ENCODE data around the gene LSP1.

LSP1 gene

DNA sequence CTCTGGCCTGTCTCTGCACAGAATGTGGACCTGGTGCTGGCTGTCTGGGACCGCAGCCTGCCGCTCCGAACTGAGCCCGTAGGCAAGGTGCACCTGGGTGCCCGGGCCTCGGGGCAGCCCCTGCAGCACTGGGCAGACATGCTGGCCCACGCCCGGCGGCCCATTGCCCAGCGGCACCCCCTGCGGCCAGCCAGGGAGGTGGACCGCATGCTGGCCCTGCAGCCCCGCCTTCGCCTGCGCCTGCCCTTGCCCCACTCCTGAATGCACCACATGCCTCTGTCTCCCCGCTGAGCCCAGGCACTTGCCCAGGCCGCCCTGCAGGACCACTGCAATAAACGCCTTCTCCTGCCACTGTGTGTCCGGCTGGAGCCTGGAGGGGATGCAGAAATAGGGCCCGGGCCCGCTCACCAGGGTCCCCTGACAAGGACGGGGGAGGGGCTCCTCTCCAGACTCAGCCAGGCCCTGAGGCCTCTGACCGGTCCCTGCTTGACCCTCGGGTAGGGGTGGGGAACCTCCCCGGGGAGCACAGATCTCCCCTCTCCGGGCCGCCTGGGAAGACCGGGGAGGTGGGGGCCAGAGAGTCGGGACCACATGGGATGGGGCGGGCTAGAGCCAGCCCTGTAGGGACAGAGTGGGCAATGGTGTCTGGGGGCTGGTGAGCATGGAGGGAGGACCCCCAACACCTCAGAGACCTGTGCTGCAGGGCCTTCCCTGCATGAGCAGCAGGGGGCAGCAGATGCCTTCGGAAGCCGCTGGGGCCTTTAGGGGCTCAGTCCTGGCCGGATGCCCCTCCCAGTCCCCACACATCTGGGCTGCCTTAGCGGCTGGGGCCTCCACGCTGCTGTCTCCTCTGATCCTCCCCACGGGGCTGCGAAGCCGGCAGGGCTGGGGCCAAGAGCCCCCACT, 15.5 kb upstream of the LSP1 start:
- Mint-ChIP-seq H3K27ac (no peak overlapping the region), H3K4me3 (no peak overlapping the region), H3K4me1 (peaks cover 10% of the 10 kb centered on the region), H3K27me3 (ENCODE audit: low read depth, poor library complexity) (peaks cover 12% of the 10 kb centered on the region), H3K36me3 (ENCODE audit: low read depth) (no peaks in the 10 kb centered on the region), H3K9me3 (no peaks in the 10 kb centered on the region)
- DNase-seq: peak; percentile 91
- peak; percentile 91 for TF ChIP-seq CTCF (IDR thresholded peaks at IDR 0.05)

- H3K27ac Mint-ChIP-seq: no peak overlapping the region
- no peak for TF ChIP-seq CTCF (IDR thresholded peaks at IDR 0.05)
- H3K36me3 Mint-ChIP-seq (ENCODE audit: low read depth): no peaks in the 10 kb centered on the region
- H3K4me3 Mint-ChIP-seq: no peak overlapping the region
- H3K4me1 Mint-ChIP-seq: peaks cover 7% of the 10 kb centered on the region
- H3K27me3 Mint-ChIP-seq (ENCODE audit: low read depth, poor library complexity): peaks cover 8% of the 10 kb centered on the region
- no peaks in the 10 kb centered on the region for H3K9me3 Mint-ChIP-seq
- no peak for DNase-seq
Observed at GRCh38 chr11:1838077-1838425, 14.8 kb upstream of the LSP1 start.

DNA sequence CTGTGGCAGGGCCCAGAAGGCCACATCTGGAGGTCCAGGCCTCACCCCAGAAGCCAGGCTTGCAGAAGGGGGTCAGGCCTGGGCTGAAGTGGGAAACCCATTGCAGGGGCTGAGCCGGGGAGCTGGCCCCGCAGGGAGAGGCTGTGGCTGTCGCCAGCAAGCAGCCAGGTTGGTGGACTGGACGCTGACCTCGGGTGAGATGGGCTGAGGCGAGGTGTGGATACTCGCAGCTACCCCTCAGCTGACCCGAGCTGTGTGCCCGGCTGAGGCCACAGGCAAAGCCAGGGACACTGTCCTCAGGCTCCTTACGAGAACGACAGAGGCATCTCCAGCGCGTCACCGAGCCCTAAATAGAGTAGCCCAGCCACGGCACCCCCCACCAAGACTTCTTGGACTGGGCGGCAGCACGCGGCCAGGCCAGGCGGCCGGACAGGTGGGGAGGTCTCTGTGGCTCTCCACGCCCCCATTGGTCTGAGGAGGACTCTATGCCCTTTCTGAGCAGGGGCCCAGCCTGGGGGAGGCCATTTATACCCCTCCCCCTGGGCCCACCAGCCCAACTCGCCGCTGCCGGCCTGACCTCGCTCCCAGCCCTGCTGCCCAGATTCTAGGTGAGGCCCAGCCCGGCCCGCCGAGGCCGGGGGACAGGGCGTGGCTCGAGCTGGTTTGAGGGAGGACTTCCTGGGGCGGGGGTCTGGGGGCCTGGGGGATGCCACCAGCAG, 14.3 kb upstream of the LSP1 start, which contains the start of gene TNNI2:
Gene TNNI2, plus strand, starts transcription at position 556 of the 719 bp plus-strand sequence. CDS start 716 bp downstream, outside the sequence.
- H3K9me3 Mint-ChIP-seq: no peaks in the 10 kb centered on the region
- no peak within 1 kb of the TSS for H3K4me3 Mint-ChIP-seq
- peaks cover 3% of the 10 kb centered on the region for H3K27me3 Mint-ChIP-seq (ENCODE audit: low read depth, poor library complexity)
- H3K4me1 Mint-ChIP-seq: peaks cover 5% of the 10 kb centered on the region
- no peak for DNase-seq
- no peak for TF ChIP-seq CTCF (IDR thresholded peaks at IDR 0.05)
- no peak within 1 kb of the TSS for H3K27ac Mint-ChIP-seq
- no peaks in the 10 kb centered on the region for H3K36me3 Mint-ChIP-seq (ENCODE audit: low read depth)

GRCh38 chr11:1839204-1839923, 13.5 kb upstream of the LSP1 start:
- Mint-ChIP-seq H3K27me3 (ENCODE audit: low read depth, poor library complexity) (peaks cover 3% of the 10 kb centered on the region), H3K27ac (no peak overlapping the region), H3K9me3 (no peaks in the 10 kb centered on the region), H3K4me1 (peaks cover 12% of the 10 kb centered on the region), H3K4me3 (no peak overlapping the region), H3K36me3 (ENCODE audit: low read depth) (no peaks in the 10 kb centered on the region)
- DNase-seq: no peak
- TF ChIP-seq CTCF (IDR thresholded peaks at IDR 0.05): no peak

DNA sequence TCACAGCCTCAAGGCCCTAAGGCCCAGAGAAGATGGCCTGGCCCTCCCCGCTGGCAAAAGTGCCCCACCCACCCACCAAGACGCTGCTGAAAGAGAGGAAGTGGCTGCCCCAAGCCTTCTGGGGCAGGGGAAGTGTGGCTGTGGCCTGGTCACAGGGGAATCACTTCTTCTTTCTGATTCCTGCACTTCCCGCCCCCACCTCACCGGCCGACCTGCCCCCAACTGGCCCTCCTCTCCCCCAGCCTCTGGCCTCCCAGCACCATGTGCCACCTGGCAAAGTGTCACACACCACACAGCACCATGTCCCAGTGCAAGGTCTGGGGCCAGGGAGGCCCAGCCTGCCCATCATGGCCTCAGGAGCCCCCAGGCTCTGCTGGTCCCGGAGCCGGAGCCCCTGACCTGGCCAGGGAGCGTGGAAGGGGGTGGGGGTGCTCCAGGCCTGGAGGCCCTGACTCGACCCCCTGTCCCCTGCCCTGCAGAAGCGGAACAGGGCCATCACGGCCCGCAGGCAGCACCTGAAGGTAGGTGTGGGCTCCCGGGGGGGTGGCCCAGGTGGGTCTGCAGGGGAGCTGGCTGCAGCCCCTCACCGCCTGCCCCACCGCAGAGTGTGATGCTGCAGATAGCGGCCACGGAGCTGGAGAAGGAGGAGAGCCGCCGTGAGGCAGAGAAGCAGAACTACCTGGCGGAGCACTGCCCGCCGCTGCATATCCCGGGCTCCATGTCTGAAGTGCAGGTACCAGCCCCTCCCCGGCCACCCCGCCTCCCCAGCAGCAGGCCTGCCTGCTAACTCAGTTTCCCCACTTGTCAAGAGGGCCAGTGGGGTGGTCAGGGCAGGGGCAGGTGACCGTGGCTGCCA, 12.7 kb upstream of the LSP1 start:
- TF ChIP-seq CTCF (IDR thresholded peaks at IDR 0.05): no peak
- H3K27ac Mint-ChIP-seq: no peak overlapping the region
- peaks cover 20% of the 10 kb centered on the region for H3K4me1 Mint-ChIP-seq
- H3K4me3 Mint-ChIP-seq: no peak overlapping the region
- DNase-seq: no peak
- H3K9me3 Mint-ChIP-seq: no peaks in the 10 kb centered on the region
- peaks cover 3% of the 10 kb centered on the region for H3K27me3 Mint-ChIP-seq (ENCODE audit: low read depth, poor library complexity)
- H3K36me3 Mint-ChIP-seq (ENCODE audit: low read depth): no peaks in the 10 kb centered on the region
